Astrocyte (in vitro differentiated cells and primary cell): ENCODE results near the gene TTPAL. TPM values are rescaled to one million over a fixed set of nuclear protein-coding genes. Genes with fewer than 3 reads are reported as not detected.

Source experiments
- DNase-seq: peaks from one replicate; pipeline ENCODE4 v3.0.0-alpha.2; 2010; ENCODE audit warnings: low read depth
- FAIRE-seq: peaks from 2 replicates; lab custom pipeline; 2011; peaks lifted over from hg19 to GRCh38; lab: Jason Lieb, UNC
- H2AFZ ChIP-seq: 2 replicates; pipeline ENCODE4 v1.6.0; 2012; ENCODE audit warnings: low read depth, low read length, inconsistent platforms
- H3K27ac ChIP-seq: 2 replicates; pipeline ENCODE4 v1.5.1; 2011; ENCODE audit warnings: low read depth, low read length, inconsistent platforms
- H3K27me3 ChIP-seq: 2 replicates; pipeline ENCODE4 v1.6.0; 2011; ENCODE audit warnings: low read length, inconsistent platforms; ENCODE audit not compliant: insufficient read depth
- H3K36me3 ChIP-seq: 2 replicates; pipeline ENCODE4 v1.5.1; 2011; ENCODE audit warnings: low read length, inconsistent platforms; ENCODE audit not compliant: insufficient read depth
- H3K4me1 ChIP-seq: 2 replicates; pipeline ENCODE4 v1.5.1; 2011; ENCODE audit warnings: low read length, inconsistent platforms; ENCODE audit not compliant: insufficient read depth
- H3K4me2 ChIP-seq: 2 replicates; pipeline ENCODE4 v1.6.0; 2012; ENCODE audit warnings: low read length, inconsistent platforms
- H3K4me3 ChIP-seq: 2 replicates; pipeline ENCODE4 v1.5.1; 2011; ENCODE audit warnings: low read depth, mild to moderate bottlenecking, low read length, inconsistent platforms; ENCODE audit not compliant: insufficient read depth
- H3K79me2 ChIP-seq: 2 replicates; pipeline ENCODE4 v1.6.0; 2012; ENCODE audit warnings: mild to moderate bottlenecking, low read length, inconsistent platforms; ENCODE audit not compliant: insufficient read depth
- H3K9ac ChIP-seq: 2 replicates; pipeline ENCODE4 v1.6.0; 2012; ENCODE audit warnings: mild to moderate bottlenecking, low read length, inconsistent platforms
- H3K9me3 ChIP-seq: 2 replicates; pipeline ENCODE4 v1.5.1; 2012; ENCODE audit warnings: low read depth, mild to moderate bottlenecking, low read length, inconsistent platforms; ENCODE audit not compliant: insufficient read depth
- H4K20me1 ChIP-seq: 2 replicates; pipeline ENCODE4 v1.6.0; 2012; ENCODE audit warnings: low read length, inconsistent platforms; ENCODE audit not compliant: insufficient read depth
- H3K27ac Mint-ChIP-seq: one replicate; pipeline ENCODE4 v1.8.0; 2021; ENCODE audit warnings: mild to moderate bottlenecking, mixed read lengths; ENCODE audit not compliant: unreplicated experiment
- H3K27me3 Mint-ChIP-seq: one replicate; pipeline ENCODE4 v1.8.0; 2021; ENCODE audit warnings: low read depth, mixed read lengths; ENCODE audit not compliant: unreplicated experiment
- H3K36me3 Mint-ChIP-seq: one replicate; pipeline ENCODE4 v1.8.0; 2021; ENCODE audit warnings: low read depth, mixed read lengths; ENCODE audit not compliant: unreplicated experiment
- H3K4me1 Mint-ChIP-seq: one replicate; pipeline ENCODE4 v1.8.0; 2021; ENCODE audit warnings: low read depth, mixed read lengths; ENCODE audit not compliant: unreplicated experiment
- H3K4me3 Mint-ChIP-seq: one replicate; pipeline ENCODE4 v1.8.0; 2021; ENCODE audit warnings: mild to moderate bottlenecking, moderate library complexity, mixed read lengths; ENCODE audit not compliant: unreplicated experiment
- H3K9me3 Mint-ChIP-seq: one replicate; pipeline ENCODE4 v1.8.0; 2021; ENCODE audit warnings: mild to moderate bottlenecking, mixed read lengths; ENCODE audit not compliant: unreplicated experiment
- CTCF ChIP-seq: IDR thresholded peaks from 2 replicates; pipeline ENCODE4 v1.5.1; 2011; ENCODE audit warnings: low read depth, mild to moderate bottlenecking, inconsistent platforms, low read length, moderate library complexity; ENCODE audit not compliant: insufficient read depth
- EZH2 ChIP-seq: IDR thresholded peaks from 2 replicates; pipeline ENCODE4 v1.6.1; 2012; ENCODE audit warnings: mild to moderate bottlenecking, low read length, inconsistent platforms; ENCODE audit not compliant: insufficient read depth
- total RNA-seq: library from RNA; stranded (reverse); gene quantifications from 2 replicates; pipeline ENCODE4 v1.2.1, GENCODE V29; 2021

TTPAL gene
- total RNA-seq, 1 donor from 2014 or later: 23.3 TPM

GRCh38 chr20:44445742-44446710 is 29.6 kb upstream of the TTPAL start:
- Mint-ChIP-seq H3K36me3 (no peaks in the 10 kb centered on the region), H3K4me1 (no peaks in the 10 kb centered on the region), H3K27me3 (peaks cover 46% of the 10 kb centered on the region), H3K27ac (no peak overlapping the region), H3K4me3 (no peak overlapping the region), H3K9me3 (no peaks in the 10 kb centered on the region)
- peaks cover 17% of the 10 kb centered on the region for H3K27me3 ChIP-seq
- H2AFZ ChIP-seq: no peak overlapping the region
- H3K79me2 ChIP-seq: no peaks in the 10 kb centered on the region
- DNase-seq (no peak), FAIRE-seq (no peak)
- H3K9me3 ChIP-seq: no peaks in the 10 kb centered on the region
- H3K4me3 ChIP-seq: no peak overlapping the region
- no peaks in the 10 kb centered on the region for H3K4me1 ChIP-seq
- no peak overlapping the region for H3K27ac ChIP-seq
- TF ChIP-seq CTCF (no peak), EZH2 (no peak)
- no peak overlapping the region for H3K9ac ChIP-seq
- no peaks in the 10 kb centered on the region for H3K36me3 ChIP-seq
- H3K4me2 ChIP-seq: no peak overlapping the region
- H4K20me1 ChIP-seq: no peaks in the 10 kb centered on the region

GRCh38 chr20:44447827-44448419 is 27.8 kb upstream of the TTPAL start:
- H3K27me3 ChIP-seq: peaks cover 22% of the 10 kb centered on the region
- H3K36me3 Mint-ChIP-seq: no peaks in the 10 kb centered on the region
- no peaks in the 10 kb centered on the region for H3K79me2 ChIP-seq
- no peak overlapping the region for H3K4me3 ChIP-seq
- FAIRE-seq (no peak), DNase-seq (no peak)
- H2AFZ ChIP-seq: no peak overlapping the region
- no peaks in the 10 kb centered on the region for H3K9me3 ChIP-seq
- no peak overlapping the region for H3K27ac Mint-ChIP-seq
- H3K27ac ChIP-seq: no peak overlapping the region
- H4K20me1 ChIP-seq: no peaks in the 10 kb centered on the region
- H3K9ac ChIP-seq: no peak overlapping the region
- H3K4me3 Mint-ChIP-seq: no peak overlapping the region
- peaks cover 40% of the 10 kb centered on the region for H3K27me3 Mint-ChIP-seq
- no peaks in the 10 kb centered on the region for H3K36me3 ChIP-seq
- H3K4me1 ChIP-seq: no peaks in the 10 kb centered on the region
- TF ChIP-seq CTCF (no peak), EZH2 (no peak)
- no peaks in the 10 kb centered on the region for H3K9me3 Mint-ChIP-seq
- no peak overlapping the region for H3K4me2 ChIP-seq
- no peaks in the 10 kb centered on the region for H3K4me1 Mint-ChIP-seq
